Stimulated activated CD4-positive, alpha-beta T cell treated with anti-CD3 and anti-CD28 coated beads, Interleukin-15, amount 100 ng/mL, for 48 hours (primary cell): ENCODE results near the gene SELENOM.
"Not testable (repeated sequence)": the region's sequence is repeated elsewhere in the genome, so short reads cannot be mapped to it uniquely, and the experiment has no call there.

Source experiments
- DNase-seq, 2 donors: peaks; one replicate each; pipeline ENCODE4 v3.0.0-alpha.2; 2020; ENCODE audit warnings: low read depth in 2 of 2

Gene SELENOM

DNA sequence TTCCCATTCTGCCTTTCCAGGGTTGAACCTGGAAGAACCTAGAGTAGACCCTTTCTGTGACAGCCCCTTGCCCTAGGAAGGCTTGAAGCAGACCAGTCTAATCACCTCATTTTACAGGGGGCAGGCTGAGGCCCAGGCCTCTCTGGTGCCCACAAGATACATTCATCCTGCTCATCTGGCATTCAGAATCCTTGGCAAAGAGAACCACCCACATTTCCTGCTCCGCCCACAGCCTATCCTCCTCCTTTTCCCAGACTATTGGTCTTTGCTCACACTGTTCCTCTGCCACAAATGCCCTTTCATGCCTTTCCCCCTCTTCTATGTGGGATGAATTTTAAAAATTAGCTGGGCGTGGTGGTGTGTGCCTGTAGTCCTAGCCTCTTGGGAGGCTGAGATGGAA, 29.0 kb downstream of the SELENOM start:
- DNase-seq = not testable (repeated sequence)

DNA sequence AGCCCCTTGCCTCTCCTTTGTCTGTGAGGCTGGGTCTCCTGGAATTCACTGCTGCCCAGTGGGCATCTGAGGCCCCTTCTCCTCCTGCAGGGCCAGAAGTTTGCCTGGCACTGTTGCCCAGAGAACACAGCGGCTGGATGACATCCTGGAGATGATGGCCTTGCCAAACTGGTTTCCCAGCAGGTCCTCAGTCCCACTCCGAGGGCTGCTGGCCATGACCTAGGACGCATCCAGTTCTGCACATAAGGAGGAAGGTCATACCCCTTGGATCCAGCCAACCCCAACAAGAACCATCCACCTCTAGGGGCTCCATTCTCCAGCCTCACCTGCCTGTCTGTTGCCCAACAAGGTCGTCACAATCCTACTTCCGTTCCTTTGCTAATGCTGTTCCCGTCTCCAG, 29.7 kb downstream of the SELENOM start:
- no peak for DNase-seq

DNA sequence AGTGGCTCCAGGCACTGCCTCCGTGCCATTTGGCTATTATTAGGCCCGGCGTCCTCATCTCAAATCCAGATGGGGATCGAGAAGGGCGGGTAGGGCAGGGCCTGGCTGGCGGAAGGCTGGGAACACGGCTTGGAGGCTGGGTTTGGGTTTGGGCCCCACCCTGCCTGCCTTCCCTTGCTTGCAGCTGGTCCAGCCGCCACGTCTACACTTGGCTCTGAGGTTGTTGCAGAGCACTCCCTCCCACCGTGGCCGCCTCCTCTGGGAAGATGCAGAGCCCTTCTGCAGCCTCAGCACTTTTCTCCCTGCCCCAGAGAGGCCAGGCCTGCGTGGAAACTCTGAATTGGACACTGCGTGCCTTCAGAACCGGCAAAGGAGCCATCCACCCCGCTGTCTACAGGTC, 31.4 kb downstream of the SELENOM start:
- DNase-seq = no peak

DNA sequence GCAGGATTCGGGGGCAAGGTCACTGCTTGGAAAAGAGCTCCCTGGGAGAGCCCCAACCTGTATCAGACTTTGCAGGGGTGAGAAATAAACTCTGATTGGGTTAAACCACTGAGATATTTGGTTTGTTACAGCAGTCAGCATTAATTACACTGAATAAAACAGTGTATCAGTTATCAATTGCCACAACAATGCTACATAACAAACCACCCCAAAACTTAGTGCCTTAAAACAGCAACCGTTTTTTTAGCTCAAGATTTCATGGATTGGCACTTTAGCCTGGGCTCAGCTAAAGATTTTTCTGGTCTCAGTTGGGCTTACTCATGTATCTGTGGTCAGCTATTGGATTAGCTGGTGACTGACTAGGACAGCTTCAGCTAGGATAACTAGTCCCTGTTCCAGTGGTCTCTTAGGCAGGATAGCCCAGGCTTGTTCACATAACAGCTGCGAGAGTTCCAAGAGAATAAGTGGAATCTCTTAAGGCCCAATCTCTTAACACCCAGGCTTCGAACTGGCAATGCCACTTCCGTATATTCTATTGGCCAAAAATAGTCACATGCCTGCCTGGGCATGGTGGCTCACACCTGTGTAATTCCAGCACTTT, 33.7 kb downstream of the SELENOM start:
- not testable (repeated sequence) for DNase-seq

DNA sequence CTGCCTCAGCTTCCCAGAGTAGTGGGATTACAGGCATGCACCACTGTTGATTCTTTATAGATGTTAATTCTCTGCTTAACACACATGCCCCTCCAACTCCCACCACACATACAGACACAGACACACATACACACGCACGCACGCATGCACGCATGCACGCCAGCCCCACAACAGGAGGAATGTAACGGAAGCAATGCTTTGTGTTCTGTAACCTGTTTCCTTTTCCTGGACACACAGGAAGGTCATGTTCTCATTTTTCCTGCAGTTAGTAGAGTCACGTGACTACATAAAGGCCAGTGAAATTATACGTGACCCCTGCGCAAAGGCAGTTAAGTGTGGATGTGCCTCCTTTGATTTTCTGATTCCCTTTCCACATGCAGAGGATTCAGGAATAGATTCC, 34.2 kb downstream of the SELENOM start:
- DNase-seq = not testable (repeated sequence)

DNA sequence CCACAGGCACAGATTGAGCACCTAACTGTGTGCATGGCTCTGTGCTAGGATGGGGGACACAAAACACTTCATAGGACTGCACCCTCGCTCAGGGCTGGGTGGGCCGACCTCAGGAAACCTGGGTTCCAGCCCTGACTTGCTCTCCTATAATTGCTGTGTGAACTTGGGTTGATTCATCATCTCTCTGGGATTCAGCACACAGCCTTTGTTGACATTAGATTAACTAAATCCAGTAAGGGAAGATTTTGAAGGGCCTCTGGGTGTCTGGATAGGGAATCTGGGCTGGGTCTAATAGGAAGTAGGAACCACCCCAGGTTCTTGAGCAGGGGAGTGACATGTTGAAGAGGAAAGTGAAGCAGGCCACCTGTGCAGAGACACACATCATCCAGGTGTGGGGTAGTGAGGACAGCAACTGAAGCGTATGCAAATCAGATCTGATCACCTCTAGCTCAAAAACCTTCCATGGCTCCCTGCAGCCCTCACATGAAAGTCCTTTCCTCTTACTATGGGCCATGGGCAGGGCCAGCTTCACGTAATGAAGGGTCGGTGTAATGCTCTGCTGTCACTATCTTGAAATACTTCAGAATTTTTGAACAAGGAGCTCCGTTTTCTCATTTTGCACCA, 37.6 kb downstream of the SELENOM start:
- DNase-seq = not testable (repeated sequence)

DNA sequence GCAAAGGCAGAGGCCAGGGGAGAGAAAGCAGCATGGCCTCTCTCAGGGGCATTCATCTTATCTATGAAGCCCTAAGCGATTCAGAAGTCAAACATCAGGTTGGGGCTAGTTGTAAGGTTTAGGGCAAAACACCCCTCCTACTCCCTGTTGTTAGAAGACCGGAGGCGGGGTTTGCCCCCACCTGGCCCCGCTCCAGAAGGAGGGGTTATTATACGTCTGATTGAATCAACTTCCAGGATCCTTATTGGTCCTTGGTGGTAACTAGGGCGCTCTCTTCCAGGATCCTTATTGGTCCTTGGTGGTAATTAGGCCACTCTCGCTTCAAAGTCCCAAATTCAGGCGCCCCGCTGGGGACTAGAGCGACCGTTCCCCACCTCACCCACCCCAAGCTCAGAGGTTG, 38.4 kb downstream of the SELENOM start:
- DNase-seq = no peak

DNA sequence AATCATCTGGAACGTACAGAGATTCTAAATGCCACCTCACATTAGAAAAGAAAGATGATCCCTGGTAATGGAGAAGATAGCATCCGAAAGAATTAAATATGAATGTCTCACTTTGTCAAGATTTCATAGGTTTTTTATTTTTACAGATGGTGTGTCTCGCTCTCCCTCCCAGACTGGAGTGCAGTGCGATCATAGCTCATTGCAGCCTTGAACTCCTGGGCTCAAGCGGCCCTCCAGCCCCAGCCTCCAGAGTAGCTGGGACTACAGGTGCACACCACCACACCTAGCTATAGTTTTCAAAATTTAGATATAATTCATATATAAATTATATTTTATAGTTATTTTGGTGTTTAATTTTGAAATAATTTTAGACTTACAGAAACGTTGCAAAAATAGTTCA, 43.0 kb downstream of the SELENOM start:
- DNase-seq = no peak

DNA sequence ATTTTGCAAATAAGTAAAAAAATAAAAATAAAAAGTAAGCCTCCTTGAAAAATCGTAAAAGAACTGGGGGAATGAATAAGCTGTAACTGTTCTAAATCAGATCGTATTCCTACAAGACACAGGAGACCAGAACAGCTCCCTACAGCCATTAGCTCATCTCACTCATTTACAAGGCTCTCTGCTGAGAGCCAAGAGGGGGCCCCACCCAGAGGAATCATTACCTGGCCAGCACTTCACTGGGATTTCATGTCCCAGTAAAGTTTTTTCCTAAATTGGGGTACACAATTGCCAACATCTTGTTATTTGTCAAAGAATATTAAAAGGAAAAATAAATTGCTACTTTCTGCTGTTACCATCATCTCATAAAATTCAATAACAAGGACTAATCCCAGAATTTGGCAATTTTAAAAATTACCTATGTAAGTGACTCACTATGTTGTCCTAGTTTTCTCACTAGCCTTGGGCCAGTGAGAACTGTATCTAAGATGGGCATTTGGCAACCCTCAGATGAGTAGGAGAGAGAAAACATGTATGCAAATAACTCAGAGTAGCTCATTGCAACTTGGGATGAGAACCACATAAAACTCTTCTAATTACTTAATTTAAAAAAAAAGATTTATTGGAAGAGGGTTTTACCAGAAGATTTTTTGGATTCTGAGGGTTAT, 44.7 kb downstream of the SELENOM start:
- DNase-seq = no peak

DNA sequence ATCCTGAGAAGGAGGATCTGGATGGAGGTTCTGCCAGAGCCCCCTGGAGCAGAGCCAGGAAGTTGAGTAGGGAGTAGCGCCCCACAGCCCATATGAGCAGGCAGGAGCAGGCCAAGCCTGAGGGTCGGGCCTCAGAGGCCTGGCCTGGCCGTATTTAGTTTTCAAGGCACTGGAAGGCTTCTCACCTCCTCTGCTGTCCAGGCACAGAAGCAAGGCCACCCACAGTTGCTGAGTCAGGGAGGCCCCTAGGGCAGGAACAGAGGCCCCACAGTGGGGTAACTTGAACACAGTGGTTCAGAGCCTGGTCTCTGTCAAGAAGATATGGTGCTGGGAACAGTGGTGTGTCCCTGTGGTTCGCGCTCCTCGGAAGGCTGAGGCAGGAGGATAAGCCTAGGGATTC, 47.7 kb downstream of the SELENOM start:
- not testable (repeated sequence) for DNase-seq

DNA sequence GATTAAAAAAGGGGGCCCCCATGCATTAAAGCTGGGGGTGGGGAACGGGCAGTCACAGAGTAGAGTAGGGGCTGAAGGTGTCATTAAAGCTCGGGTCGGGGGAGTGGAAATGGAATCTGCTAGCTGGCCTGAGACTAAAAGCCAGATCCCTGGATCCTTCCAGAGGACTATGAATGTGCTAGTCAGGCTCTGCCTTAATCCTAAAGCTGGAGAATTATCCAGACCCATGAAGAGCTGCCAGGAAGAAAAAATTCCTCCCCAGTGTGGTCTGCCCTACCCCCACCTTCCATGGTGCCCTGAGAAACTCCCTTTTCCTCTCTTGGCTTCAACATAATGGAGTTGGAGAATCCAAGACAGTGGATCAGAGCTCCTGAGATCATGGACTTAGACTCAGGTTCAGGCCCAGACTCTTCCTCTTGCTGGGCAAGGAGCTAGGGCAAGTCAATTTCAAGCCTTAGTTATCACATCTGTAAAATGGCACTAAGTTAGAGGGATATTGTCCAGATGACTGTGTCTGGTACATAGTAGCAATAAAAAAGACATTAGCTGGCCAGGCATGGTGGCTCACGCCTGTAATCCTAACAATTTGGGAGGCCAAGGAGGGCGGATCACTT, 50.3 kb downstream of the SELENOM start:
- DNase-seq = no peak

DNA sequence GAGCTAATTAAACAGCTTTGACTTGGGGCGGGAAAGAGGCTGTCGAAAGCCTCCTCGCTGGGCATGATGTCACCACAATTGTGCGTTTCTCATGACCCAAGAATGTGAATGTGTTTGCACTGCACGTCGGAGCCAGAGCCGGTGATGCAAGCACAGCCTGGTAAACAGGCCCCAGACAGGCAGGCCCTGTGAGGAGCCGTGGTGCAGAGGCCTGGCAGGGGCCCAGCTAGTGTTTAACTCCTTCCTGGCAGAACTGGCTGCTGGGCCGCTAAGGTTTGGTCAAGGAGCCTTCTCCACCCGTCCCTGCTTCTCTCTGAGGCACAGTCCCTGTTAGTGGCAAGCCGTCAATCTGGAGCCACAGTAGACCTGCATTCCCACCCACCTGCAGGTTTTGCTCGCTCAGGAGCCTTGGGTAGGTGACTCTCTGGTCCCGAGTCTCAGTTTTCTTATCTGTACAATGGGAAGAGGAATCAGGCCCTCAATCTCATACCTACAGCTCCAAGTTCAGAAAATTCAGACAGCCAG, 51.7 kb downstream of the SELENOM start:
- no peak for DNase-seq

DNA sequence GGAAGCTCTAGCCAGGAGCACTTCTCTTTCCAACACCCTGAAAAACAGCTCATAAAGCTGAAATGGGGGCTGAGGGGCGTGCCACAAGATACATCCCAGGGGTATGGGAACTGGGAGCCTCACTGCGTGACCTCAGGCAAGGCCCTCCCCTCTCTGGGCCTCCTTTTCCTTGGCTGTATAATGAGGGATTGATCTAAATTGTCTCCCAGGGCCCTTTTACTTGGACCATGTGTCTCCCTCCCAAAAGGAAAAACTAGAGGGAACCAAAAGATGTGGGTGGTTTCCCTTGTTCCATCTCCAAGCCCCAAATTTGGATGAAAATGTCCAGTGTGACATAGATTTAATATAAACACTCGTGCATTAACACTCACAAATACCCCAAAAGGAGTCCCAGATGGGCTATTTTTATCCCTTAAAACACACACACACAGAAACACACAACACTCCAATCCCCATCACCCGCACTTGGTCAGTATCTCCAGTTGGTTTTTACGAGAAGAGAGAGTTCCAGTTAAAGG, 52.2 kb downstream of the SELENOM start:
- DNase-seq = no peak
